Esophagus squamous epithelium (tissue), 4 donors: ENCODE data around the gene VWDE.

ENCODE experiments used
- POLR2A ChIP-seq, 4 donors: fragments of 450-650 bp; IDR thresholded peaks; one replicate each; pipeline ENCODE4 v1.6.1; 2017; ENCODE audit warnings: antibody characterized with exemption in 4 of 4, mild to moderate bottlenecking in 4 of 4, moderate library complexity in 3 of 4
- TF ChIP-seq, protein P1 (sequence below), 6 experiments: fragments of 450-650 bp in 4 of 6; fragments of 200-600 bp in 2 of 6; sonication (generic) in 2 of 6; IDR thresholded peaks; one replicate each; pipeline ENCODE4 v1.5.1; 2016 to 2019; ENCODE audit warnings: antibody characterized with exemption in 6 of 6, mild to moderate bottlenecking in 4 of 6, moderate library complexity in 4 of 6

DNA sequence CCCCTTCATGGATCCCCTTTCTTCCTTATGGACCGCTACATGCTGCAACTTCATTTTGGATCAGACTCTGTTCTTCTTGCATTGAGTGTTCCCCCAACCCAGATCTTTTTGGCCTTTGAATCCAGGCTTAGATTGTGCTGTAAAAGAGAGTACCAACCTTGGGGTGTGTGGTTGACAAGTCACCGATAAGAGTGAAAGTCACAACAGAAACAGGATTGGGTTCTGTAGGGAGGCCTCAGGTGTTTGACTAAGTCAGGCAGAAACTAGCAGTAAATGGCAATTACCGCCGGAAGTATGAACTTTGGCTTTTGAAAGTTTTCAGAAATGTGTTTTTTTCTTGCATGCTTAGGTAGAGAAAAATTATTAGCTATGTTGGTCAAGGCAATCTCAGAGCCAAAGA lies 103.2 kb downstream of the VWDE start:
- TF ChIP-seq, protein P1, sequence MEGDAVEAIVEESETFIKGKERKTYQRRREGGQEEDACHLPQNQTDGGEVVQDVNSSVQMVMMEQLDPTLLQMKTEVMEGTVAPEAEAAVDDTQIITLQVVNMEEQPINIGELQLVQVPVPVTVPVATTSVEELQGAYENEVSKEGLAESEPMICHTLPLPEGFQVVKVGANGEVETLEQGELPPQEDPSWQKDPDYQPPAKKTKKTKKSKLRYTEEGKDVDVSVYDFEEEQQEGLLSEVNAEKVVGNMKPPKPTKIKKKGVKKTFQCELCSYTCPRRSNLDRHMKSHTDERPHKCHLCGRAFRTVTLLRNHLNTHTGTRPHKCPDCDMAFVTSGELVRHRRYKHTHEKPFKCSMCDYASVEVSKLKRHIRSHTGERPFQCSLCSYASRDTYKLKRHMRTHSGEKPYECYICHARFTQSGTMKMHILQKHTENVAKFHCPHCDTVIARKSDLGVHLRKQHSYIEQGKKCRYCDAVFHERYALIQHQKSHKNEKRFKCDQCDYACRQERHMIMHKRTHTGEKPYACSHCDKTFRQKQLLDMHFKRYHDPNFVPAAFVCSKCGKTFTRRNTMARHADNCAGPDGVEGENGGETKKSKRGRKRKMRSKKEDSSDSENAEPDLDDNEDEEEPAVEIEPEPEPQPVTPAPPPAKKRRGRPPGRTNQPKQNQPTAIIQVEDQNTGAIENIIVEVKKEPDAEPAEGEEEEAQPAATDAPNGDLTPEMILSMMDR (IDR thresholded peaks at IDR 0.05) = no peak
- TF ChIP-seq POLR2A (IDR thresholded peaks at IDR 0.05) = no peak
